Measurements from ENCODE around the gene SCARF2.

GRCh38 chr22:20386972-20387371 lies 50.7 kb downstream of the SCARF2 start:
- TF ChIP-seq ZZZ3 (CRISPR knock-in tag; IDR thresholded peaks at IDR 0.05; ENCODE audit: borderline replicate concordance) (no peak), REPIN1 (CRISPR knock-in tag; IDR thresholded peaks at IDR 0.05; ENCODE audit: borderline replicate concordance, low read depth) (no peak), CEBPB (IDR thresholded peaks at IDR 0.05; ENCODE audit: borderline replicate concordance, low read depth, low read length) (no peak), ZMYM4 (CRISPR knock-in tag; IDR thresholded peaks at IDR 0.05) (no peak), PLSCR1 (CRISPR knock-in tag; IDR thresholded peaks at IDR 0.05; ENCODE audit: borderline replicate concordance) (no peak), ATF2 (CRISPR knock-in tag; IDR thresholded peaks at IDR 0.05) (no peak), SMAD1 (CRISPR knock-in tag; IDR thresholded peaks at IDR 0.05; ENCODE audit: borderline replicate concordance, low read depth) (no peak)
- TF ChIP-seq, protein P1, sequence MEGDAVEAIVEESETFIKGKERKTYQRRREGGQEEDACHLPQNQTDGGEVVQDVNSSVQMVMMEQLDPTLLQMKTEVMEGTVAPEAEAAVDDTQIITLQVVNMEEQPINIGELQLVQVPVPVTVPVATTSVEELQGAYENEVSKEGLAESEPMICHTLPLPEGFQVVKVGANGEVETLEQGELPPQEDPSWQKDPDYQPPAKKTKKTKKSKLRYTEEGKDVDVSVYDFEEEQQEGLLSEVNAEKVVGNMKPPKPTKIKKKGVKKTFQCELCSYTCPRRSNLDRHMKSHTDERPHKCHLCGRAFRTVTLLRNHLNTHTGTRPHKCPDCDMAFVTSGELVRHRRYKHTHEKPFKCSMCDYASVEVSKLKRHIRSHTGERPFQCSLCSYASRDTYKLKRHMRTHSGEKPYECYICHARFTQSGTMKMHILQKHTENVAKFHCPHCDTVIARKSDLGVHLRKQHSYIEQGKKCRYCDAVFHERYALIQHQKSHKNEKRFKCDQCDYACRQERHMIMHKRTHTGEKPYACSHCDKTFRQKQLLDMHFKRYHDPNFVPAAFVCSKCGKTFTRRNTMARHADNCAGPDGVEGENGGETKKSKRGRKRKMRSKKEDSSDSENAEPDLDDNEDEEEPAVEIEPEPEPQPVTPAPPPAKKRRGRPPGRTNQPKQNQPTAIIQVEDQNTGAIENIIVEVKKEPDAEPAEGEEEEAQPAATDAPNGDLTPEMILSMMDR (CRISPR knock-in tag; IDR thresholded peaks at IDR 0.05) = no peak
- TF ChIP-seq, protein P2, sequence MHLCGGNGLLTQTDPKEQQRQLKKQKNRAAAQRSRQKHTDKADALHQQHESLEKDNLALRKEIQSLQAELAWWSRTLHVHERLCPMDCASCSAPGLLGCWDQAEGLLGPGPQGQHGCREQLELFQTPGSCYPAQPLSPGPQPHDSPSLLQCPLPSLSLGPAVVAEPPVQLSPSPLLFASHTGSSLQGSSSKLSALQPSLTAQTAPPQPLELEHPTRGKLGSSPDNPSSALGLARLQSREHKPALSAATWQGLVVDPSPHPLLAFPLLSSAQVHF (CRISPR knock-in tag; IDR thresholded peaks at IDR 0.05) = no peak

All from HepG2 (cell line).